Activated CD4-positive, alpha-beta T cell treated with anti-CD3 and anti-CD28 coated beads, Interleukin-2, amount 50 U/mL, for 1 hour (primary cell): Measurements from ENCODE around the gene HMGXB4.
A peak's percentile ranks its signal among the peaks of the same experiment; 100 is the strongest.

Source experiments
- DNase-seq: peaks from one replicate; pipeline ENCODE4 v3.0.0-alpha.2; 2020

Gene HMGXB4

GRCh38 chr22:35328472-35328885, 71.2 kb downstream of the HMGXB4 start:
- DNase-seq: no peak

DNA sequence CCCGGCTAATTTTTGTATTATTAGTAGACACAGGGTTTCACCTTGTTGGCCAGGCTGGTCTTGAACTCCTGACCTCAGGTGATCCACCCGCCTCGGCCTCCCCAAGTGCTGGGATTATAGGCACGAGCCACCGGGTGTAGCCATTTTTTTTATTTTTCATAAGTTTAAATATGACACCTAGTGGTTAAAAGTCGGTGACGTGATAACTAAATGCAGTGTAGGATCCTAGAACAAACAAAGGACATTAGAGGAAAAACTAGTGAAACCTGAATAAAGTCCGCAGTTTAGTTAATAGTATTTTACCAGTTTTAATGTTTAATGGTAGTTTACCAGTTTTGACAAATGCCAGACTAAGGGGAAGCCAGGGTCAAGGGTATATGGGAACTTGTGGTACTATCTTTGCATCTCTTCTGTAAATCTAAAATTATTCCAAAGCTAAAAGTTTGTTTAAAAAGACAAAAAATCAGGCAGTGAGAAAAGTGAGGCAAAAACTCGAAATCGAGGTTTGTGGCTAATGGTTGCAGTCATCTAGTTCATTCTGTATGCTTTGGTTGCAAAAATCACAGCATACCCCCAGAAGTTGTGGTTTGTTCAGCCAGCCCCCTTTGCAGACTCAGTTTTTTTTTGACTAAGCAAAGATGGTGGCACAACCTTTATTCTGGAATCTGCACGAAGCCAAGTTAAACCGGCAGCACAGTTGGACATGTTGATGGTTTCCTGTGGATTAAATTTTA, 72.0 kb downstream of the HMGXB4 start:
- DNase-seq: no peak

- peak; percentile 49 for DNase-seq
Measured at GRCh38 chr22:35330258-35330861, 73.1 kb downstream of the HMGXB4 start.

GRCh38 chr22:35332278-35332677, 75.0 kb downstream of the HMGXB4 start:
- DNase-seq: no peak

GRCh38 chr22:35333220-35333619, 75.9 kb downstream of the HMGXB4 start:
- DNase-seq: no peak

- DNase-seq: no peak
Measured at GRCh38 chr22:35334004-35334403, 76.7 kb downstream of the HMGXB4 start.

DNA sequence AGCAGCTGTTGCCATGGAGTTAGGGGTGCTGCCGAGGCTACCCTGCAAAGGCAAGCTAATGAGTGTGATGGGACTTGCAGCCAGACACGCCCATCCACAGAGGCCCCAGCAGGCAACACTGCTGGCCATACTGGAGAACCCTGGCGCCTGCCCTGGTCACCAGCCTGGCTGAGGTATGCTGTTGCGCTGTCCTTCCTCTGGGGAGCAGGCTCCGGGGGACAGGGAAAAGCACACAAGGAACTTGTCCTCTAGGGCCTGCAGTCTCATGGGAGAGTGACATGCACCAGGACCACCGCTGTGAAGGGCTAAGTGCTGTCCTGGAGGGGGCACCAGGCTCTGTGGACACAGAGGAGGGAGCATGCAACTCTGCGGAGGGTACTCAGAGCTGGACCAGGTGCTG, 78.2 kb downstream of the HMGXB4 start:
- no peak for DNase-seq

DNA sequence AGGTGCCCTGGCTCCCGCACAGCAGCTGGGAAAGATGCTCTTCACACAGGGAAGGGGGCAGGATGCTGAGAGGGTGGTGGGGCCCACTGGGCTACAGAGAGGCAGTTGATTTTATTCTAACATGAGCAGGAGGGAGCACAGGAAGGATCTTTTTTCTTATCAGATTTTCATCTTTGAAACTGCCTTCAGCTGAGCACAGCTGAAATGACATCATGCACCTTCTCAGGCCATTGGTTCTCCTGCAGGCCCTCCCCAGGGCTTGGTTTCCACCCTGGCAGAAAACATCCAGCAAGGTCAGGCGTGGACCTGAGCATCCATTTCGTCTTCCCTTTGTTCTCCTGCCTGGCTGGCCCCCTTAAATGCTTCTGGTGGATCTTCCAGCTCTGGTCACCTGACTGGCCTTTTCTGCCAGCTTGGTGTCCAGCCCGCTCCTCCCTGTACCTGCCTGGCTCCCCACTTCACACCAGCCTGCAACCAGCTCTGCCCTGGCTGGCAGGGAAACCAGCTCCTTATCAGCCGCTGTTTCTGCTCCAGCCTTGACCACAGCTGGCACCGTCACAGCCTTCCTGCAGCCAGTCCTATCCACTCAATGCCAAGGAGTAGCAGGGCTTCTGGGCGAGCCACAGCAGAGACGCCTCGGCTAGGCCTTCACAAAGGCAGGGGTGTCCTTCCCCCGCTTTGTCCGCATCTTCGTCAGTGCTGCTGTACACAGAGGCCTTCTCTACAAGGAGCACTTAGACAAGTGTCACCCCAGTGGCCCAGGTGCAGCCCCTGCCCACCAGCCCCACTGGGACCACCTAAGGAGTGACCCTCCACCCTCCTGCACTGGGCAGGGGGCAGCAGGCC, 78.9 kb downstream of the HMGXB4 start:
- no peak for DNase-seq

- no peak for DNase-seq
Measured at GRCh38 chr22:35337932-35338331, 80.6 kb downstream of the HMGXB4 start.

DNA sequence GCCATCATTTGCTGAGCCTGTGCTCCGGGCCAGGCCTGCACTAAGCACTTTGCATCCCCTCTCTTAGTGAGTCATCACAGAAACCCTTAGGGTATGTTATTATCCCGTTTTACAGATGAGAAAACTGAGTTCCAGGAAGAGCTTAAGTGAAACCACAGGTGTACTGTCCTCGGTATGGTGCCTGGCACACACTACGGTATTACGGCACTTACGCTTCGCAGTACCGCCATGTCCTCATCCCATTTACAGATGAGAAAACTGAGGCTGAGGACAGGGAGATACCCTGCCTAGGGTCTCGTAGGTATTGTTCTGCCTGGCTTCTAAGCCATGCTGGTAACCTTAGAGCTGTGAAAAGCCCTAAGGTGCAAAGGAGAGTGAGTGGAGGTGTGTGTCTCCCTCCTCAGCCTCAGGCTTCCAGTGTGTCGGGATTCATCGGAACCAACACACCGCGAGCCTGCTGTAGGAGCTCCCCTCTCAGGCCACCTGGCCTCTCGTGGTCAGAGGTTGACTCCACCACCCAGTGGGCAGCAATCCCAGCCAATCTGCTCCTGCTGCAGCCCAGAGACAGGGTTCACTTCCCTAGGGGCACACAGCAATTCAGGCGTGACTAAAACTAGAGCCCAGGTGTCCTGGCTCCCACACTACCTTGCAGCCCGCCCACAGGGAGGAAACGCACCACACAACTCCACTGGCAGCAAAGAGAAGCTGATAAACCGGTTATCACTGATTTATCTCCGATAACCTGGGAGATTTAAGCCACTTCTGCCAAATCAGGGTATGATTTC, 84.0 kb downstream of the HMGXB4 start:
- no peak for DNase-seq

- no peak for DNase-seq
Measured at GRCh38 chr22:35342390-35342789, 85.1 kb downstream of the HMGXB4 start.

GRCh38 chr22:35343664-35344550, 86.6 kb downstream of the HMGXB4 start:
- DNase-seq: no peak

GRCh38 chr22:35344956-35345690, 87.8 kb downstream of the HMGXB4 start:
- no peak for DNase-seq
